ENCODE results near the gene KLHL5. TPM values are rescaled to one million over a fixed set of nuclear protein-coding genes. Genes with fewer than 3 reads are reported as not detected.

Gene KLHL5
- total RNA-seq, 1 donor from 2014 or later: 28.8 TPM

GRCh38 chr4:39050590-39050989 is 11.4 kb upstream of the KLHL5 start:
- no peaks in the 10 kb centered on the region for H3K27me3 ChIP-seq (ENCODE audit: low read depth)
- ATAC-seq (no peak), DNase-seq (no peak)
- TF ChIP-seq CTCF (IDR thresholded peaks at IDR 0.05): no peak
- no peak overlapping the region for H3K27ac ChIP-seq
- intact Hi-C loops (cut with DNase I): no loop called here
- H3K4me3 ChIP-seq: no peak overlapping the region
- H3K36me3 ChIP-seq: no peaks in the 10 kb centered on the region
- H3K4me1 ChIP-seq: peaks cover 35% of the 10 kb centered on the region
- H3K9me3 ChIP-seq: no peaks in the 10 kb centered on the region

- Histone ChIP-seq H3K4me3 (no peak overlapping the region), H3K9me3 (no peaks in the 10 kb centered on the region), H3K27ac (no peak overlapping the region), H3K4me1 (peaks cover 26% of the 10 kb centered on the region), H3K27me3 (ENCODE audit: low read depth) (no peaks in the 10 kb centered on the region), H3K36me3 (no peaks in the 10 kb centered on the region)
- no peak for DNase-seq
- TF ChIP-seq CTCF (IDR thresholded peaks at IDR 0.05): no peak
- intact Hi-C loops (cut with DNase I): no loop called here
- ATAC-seq: no peak
These were observed 10.5 kb upstream of the KLHL5 start for GRCh38 chr4:39051492-39051891.

DNA sequence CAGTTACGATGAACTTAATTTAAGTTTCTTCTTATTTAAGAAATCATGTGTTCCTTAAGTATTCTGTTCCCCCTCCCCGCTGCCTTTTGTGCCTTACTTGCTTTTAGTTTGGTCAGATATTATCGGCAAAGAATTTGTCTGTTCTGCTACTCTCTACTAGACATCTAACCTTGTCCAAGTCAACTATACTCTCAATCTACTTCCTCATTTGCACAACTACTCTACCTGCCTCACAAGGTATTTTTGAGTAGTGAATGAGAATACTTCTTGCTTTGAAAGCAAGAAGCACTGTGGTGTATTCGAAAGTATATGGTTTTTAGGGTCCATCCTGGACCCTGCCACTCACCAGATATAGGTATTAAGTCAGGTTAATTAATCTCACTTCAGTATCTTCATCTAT is 8.0 kb upstream of the KLHL5 start:
- no peak for DNase-seq
- no peak for ATAC-seq
- Histone ChIP-seq H3K9me3 (no peaks in the 10 kb centered on the region), H3K27me3 (ENCODE audit: low read depth) (no peaks in the 10 kb centered on the region), H3K36me3 (no peaks in the 10 kb centered on the region), H3K4me3 (no peak overlapping the region), H3K27ac (no peak overlapping the region), H3K4me1 (peaks cover 8% of the 10 kb centered on the region)
- TF ChIP-seq CTCF (IDR thresholded peaks at IDR 0.05): no peak
- intact Hi-C loops (cut with DNase I): no loop called here

DNA sequence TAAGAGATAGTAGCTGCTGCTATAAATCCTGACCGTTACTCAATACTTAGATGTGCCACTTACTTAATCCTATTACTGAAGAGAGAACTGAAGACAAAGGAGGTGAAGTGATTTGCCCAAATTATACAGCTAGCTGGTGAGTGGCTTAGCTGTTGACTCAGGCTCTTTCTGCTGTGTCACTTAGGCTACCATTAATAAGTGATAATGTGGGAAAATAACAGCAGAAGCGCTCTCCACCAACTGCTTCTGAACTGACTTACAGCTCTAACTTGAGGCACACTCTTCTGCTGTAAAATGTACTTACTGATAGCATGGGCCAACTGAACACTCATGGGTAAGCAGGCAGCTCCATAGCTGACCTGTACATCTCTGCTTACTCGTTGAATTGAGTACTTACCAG is 7.5 kb upstream of the KLHL5 start:
- DNase-seq (no peak), ATAC-seq (no peak)
- intact Hi-C loops (cut with DNase I): no loop called here
- no peak for TF ChIP-seq CTCF (IDR thresholded peaks at IDR 0.05)
- Histone ChIP-seq H3K4me1 (peaks cover 5% of the 10 kb centered on the region), H3K9me3 (no peaks in the 10 kb centered on the region), H3K4me3 (no peak overlapping the region), H3K27me3 (ENCODE audit: low read depth) (no peaks in the 10 kb centered on the region), H3K27ac (no peak overlapping the region), H3K36me3 (no peaks in the 10 kb centered on the region)

- intact Hi-C loops (cut with DNase I): no loop called here
- ATAC-seq: no peak
- Histone ChIP-seq H3K4me1 (peaks cover 5% of the 10 kb centered on the region), H3K27me3 (ENCODE audit: low read depth) (no peaks in the 10 kb centered on the region), H3K27ac (no peak overlapping the region), H3K4me3 (no peak overlapping the region), H3K36me3 (no peaks in the 10 kb centered on the region), H3K9me3 (no peaks in the 10 kb centered on the region)
- TF ChIP-seq CTCF (IDR thresholded peaks at IDR 0.05): no peak
- no peak for DNase-seq
These were observed 6.0 kb upstream of the KLHL5 start for GRCh38 chr4:39056023-39056422.

DNA sequence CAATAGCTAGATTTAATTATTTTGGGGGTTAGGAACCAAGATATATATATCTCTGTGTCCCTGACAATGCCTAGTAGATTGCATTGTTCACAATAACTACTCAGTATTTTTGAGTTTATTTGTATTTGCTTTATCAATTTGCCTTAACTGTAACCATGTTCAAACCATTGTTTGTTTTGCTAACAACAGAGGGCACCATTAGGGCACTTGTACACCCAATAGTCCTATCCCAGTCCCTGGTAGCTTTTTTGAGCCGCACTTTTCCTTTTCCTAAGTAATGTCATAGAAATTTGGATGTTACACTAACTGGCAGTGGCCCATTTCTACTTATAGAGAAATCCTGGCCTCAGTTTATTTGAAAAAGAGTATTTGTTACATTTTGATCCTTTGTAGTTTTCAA is 575 bp upstream of the KLHL5 start:
- no peak for DNase-seq
- intact Hi-C loops (cut with DNase I): no loop called here
- TF ChIP-seq CTCF (IDR thresholded peaks at IDR 0.05): no peak
- H3K9me3 ChIP-seq: no peaks in the 10 kb centered on the region
- no peak for ATAC-seq
- H3K27ac ChIP-seq: no peak overlapping the region
- no peaks in the 10 kb centered on the region for H3K4me1 ChIP-seq
- H3K27me3 ChIP-seq (ENCODE audit: low read depth): no peaks in the 10 kb centered on the region
- H3K4me3 ChIP-seq: no peak overlapping the region
- no peaks in the 10 kb centered on the region for H3K36me3 ChIP-seq
